H1 (cell line): Measurements from ENCODE around the gene NXPH2. TPM values are rescaled to one million over a fixed set of nuclear protein-coding genes. Genes with fewer than 3 reads are reported as not detected.

Source experiments
- CTCF ChIA-PET: fragments of 300-600 bp; sonication (Branson Sonifier 250); formaldehyde crosslinking; loops from one replicate; lab custom pipeline; 2021; ENCODE audit not compliant: partially characterized antibody; lab: Charles Lee
- POLR2A ChIA-PET: fragments of 300-600 bp; sonication (Branson Sonifier 250); formaldehyde crosslinking; loops from one replicate; lab custom pipeline; 2021; ENCODE audit warnings: inconsistent platforms; ENCODE audit not compliant: partially characterized antibody; lab: Charles Lee
- DNase-seq, 2 experiments: peaks; one replicate each; pipeline versions ENCODE4 v3.0.0 to v3.0.0-alpha.2; 2010 to 2022; ENCODE audit warnings: low spot score in 2 of 2, low read depth in 1 of 2, mixed read lengths in 1 of 2
- FAIRE-seq: peaks from 2 replicates; lab custom pipeline; 2011; peaks lifted over from hg19 to GRCh38; lab: Jason Lieb, UNC
- H2AFZ ChIP-seq: 2 replicates; pipeline ENCODE4 v1.8.1; 2012; ENCODE audit warnings: low read length, inconsistent platforms
- H2AK5ac ChIP-seq: 2 replicates; pipeline ENCODE4 v1.6.1; 2013; ENCODE audit warnings: low read depth, low read length
- H2BK120ac ChIP-seq: replicated peaks from 2 replicates; pipeline ENCODE3; 2013; ENCODE audit warnings: low read depth, low read length, inconsistent platforms
- H2BK12ac ChIP-seq: 2 replicates; pipeline ENCODE4 v1.6.1; 2013; ENCODE audit warnings: low read depth, low read length
- H2BK15ac ChIP-seq: 2 replicates; pipeline ENCODE4 v1.6.1; 2013; ENCODE audit warnings: low read length
- H2BK20ac ChIP-seq: 2 replicates; pipeline ENCODE4 v1.6.1; 2013; ENCODE audit warnings: low read length
- H2BK5ac ChIP-seq: 2 replicates; pipeline ENCODE4 v1.6.1; 2013; ENCODE audit warnings: low read depth, low read length
- H3K14ac ChIP-seq: 2 replicates; pipeline ENCODE4 v1.6.1; 2013; ENCODE audit warnings: inconsistent platforms; ENCODE audit not compliant: insufficient read length
- H3K18ac ChIP-seq: 2 replicates; pipeline ENCODE4 v1.6.1; 2013; ENCODE audit warnings: low read length; ENCODE audit errors: extremely low read depth
- H3K23ac ChIP-seq: 2 replicates; pipeline ENCODE4 v1.6.1; 2013; ENCODE audit warnings: inconsistent platforms; ENCODE audit not compliant: insufficient read length
- H3K23me2 ChIP-seq: 2 replicates; pipeline ENCODE4 v1.6.1; 2013; ENCODE audit warnings: low read depth, low read length
- H3K27ac ChIP-seq: 2 replicates; pipeline ENCODE4 v1.6.1; 2011; ENCODE audit warnings: low read depth, low read length, inconsistent platforms
- H3K27me3 ChIP-seq, 4 experiments: replicated peaks in 1 of 4; 1 replicate in 1 of 4; 2 replicates in 3 of 4; pipeline versions ENCODE4 v1.6.1 to v1.8.1; 2011 to 2013; ENCODE audit warnings: low read length in 3 of 4, mild to moderate bottlenecking in 3 of 4, inconsistent platforms in 2 of 4, mixed read lengths in 2 of 4, moderate library complexity in 1 of 4; ENCODE audit not compliant: control insufficient read depth in 3 of 4, insufficient read depth in 3 of 4; ENCODE audit errors: extremely low read depth in 1 of 4
- H3K36me3 ChIP-seq, 4 experiments: 2 replicates each; pipeline versions ENCODE4 v1.6.1 to v1.8.1; 2011 to 2013; ENCODE audit warnings: mild to moderate bottlenecking in 4 of 4, low read length in 3 of 4, moderate library complexity in 2 of 4, control low read depth in 1 of 4, inconsistent platforms in 1 of 4; ENCODE audit not compliant: insufficient read depth in 4 of 4, control insufficient read depth in 2 of 4
- H3K4ac ChIP-seq: replicated peaks from 2 replicates; pipeline ENCODE3; 2013; ENCODE audit warnings: low read length, low read depth, mixed read lengths, inconsistent platforms; ENCODE audit not compliant: insufficient read length
- H3K4me1 ChIP-seq, 4 experiments: replicated peaks in 1 of 4; 1 replicate in 1 of 4; 2 replicates in 3 of 4; pipeline versions ENCODE4 v1.6.1 to v1.8.1; 2011 to 2013; ENCODE audit warnings: low read length in 3 of 4, inconsistent platforms in 2 of 4, mixed read lengths in 1 of 4; ENCODE audit not compliant: insufficient read depth in 4 of 4, control insufficient read depth in 3 of 4
- H3K4me2 ChIP-seq, 2 experiments: 2 replicates each; pipeline versions ENCODE4 v1.6.1 to v1.8.1; 2011 to 2013; ENCODE audit warnings: low read depth in 2 of 2, low read length in 2 of 2, control low read depth in 1 of 2, inconsistent platforms in 1 of 2, mild to moderate bottlenecking in 1 of 2; ENCODE audit not compliant: insufficient read depth in 1 of 2
- H3K4me3 ChIP-seq, 4 experiments: fragments of 200-600, 300-600 bp in 1 of 4; sonication (generic), shearing (Covaris generic), sonication (Bioruptor Twin) in 1 of 4; 2 replicates each; pipeline versions ENCODE4 v1.5.1 to v1.8.1; 2011 to 2016; ENCODE audit warnings: low read length in 4 of 4, low read depth in 3 of 4, control low read depth in 2 of 4, inconsistent platforms in 2 of 4, mild to moderate bottlenecking in 2 of 4, mixed read lengths in 1 of 4, moderate library complexity in 1 of 4; ENCODE audit not compliant: insufficient read depth in 2 of 4; ENCODE audit errors: extremely low read depth in 1 of 4
- H3K56ac ChIP-seq: replicated peaks from 2 replicates; pipeline ENCODE3; 2013; ENCODE audit warnings: low read depth, mild to moderate bottlenecking, mixed read lengths, low read length, inconsistent platforms; ENCODE audit not compliant: insufficient read length
- H3K79me1 ChIP-seq: 2 replicates; pipeline ENCODE4 v1.6.1; 2013; ENCODE audit warnings: low read depth, low read length, control low read depth
- H3K79me2 ChIP-seq, 2 experiments: 2 replicates each; pipeline versions ENCODE4 v1.6.1 to v1.8.1; 2012 to 2013; ENCODE audit warnings: low read length in 2 of 2, mild to moderate bottlenecking in 2 of 2, inconsistent platforms in 1 of 2; ENCODE audit not compliant: insufficient read depth in 2 of 2, control insufficient read depth in 1 of 2
- H3K9ac ChIP-seq, 4 experiments: replicated peaks in 1 of 4; 1 replicate in 1 of 4; 2 replicates in 3 of 4; pipeline versions ENCODE4 v1.6.1 to v1.8.1; 2011 to 2013; ENCODE audit warnings: low read depth in 3 of 4, low read length in 3 of 4, control low read depth in 2 of 4, mild to moderate bottlenecking in 2 of 4, moderate library complexity in 2 of 4, inconsistent platforms in 1 of 4; ENCODE audit errors: extremely low read depth in 1 of 4
- H3K9me3 ChIP-seq, 2 experiments: 2 replicates each; pipeline versions ENCODE4 v1.6.1 to v1.8.1; 2012 to 2013; ENCODE audit warnings: mild to moderate bottlenecking in 2 of 2, moderate library complexity in 2 of 2, control low read depth in 1 of 2, inconsistent platforms in 1 of 2, low read depth in 1 of 2, low read length in 1 of 2, mixed read lengths in 1 of 2; ENCODE audit not compliant: insufficient read depth in 2 of 2
- H4K20me1 ChIP-seq, 2 experiments: replicated peaks in 1 of 2; 2 replicates each; pipeline versions ENCODE3 to v1.8.1; 2011 to 2013; ENCODE audit warnings: inconsistent platforms in 2 of 2, low read length in 2 of 2, mild to moderate bottlenecking in 1 of 2; ENCODE audit not compliant: insufficient read depth in 2 of 2, control insufficient read depth in 1 of 2
- H4K5ac ChIP-seq: 2 replicates; pipeline ENCODE4 v1.6.1; 2013; ENCODE audit warnings: low read length, low read depth, mixed read lengths, inconsistent platforms; ENCODE audit not compliant: insufficient read length
- H4K8ac ChIP-seq: 2 replicates; pipeline ENCODE4 v1.8.0; 2013; ENCODE audit warnings: mild to moderate bottlenecking, moderate library complexity, low read length, inconsistent platforms; ENCODE audit not compliant: insufficient read depth; ENCODE audit errors: extremely low read depth
- H4K91ac ChIP-seq: replicated peaks from 2 replicates; pipeline ENCODE3; 2013; ENCODE audit warnings: low read length, mixed read lengths, inconsistent platforms; ENCODE audit not compliant: insufficient read length
- BRCA1 ChIP-seq: IDR thresholded peaks from 2 replicates; pipeline ENCODE4 v1.6.1; 2012; ENCODE audit warnings: low read depth, low read length, improper control_type of control experiment
- CBX5 ChIP-seq: fragments of 300-800, 300-1000 bp; sonication (generic); IDR thresholded peaks from 2 replicates; pipeline ENCODE4 v1.7.1; 2016; ENCODE audit warnings: antibody characterized with exemption, low read length, low read depth
- EP300 ChIP-seq, 2 experiments: IDR thresholded peaks; 1 replicate in 1 of 2; 2 replicates in 1 of 2; pipeline ENCODE4 v1.6.1; 2011 to 2012; ENCODE audit warnings: low read depth in 2 of 2, low read length in 2 of 2, mild to moderate bottlenecking in 2 of 2, borderline replicate concordance in 1 of 2, inconsistent platforms in 1 of 2, moderate library complexity in 1 of 2
- GABPA ChIP-seq: IDR thresholded peaks from 2 replicates; pipeline ENCODE4 v1.6.1; 2011; ENCODE audit warnings: mild to moderate bottlenecking, low read length, moderate library complexity, borderline replicate concordance; ENCODE audit not compliant: insufficient read depth
- JUND ChIP-seq: IDR thresholded peaks from 2 replicates; pipeline ENCODE4 v1.6.1; 2011; ENCODE audit warnings: mild to moderate bottlenecking, improper control_type of control experiment, low read length
- KDM1A ChIP-seq: fragments of 200-600, 300-600 bp; sonication (generic); IDR thresholded peaks from 2 replicates; pipeline ENCODE4 v1.7.1; 2016; ENCODE audit warnings: mild to moderate bottlenecking, low read length, borderline replicate concordance
- RBBP5 ChIP-seq: IDR thresholded peaks from 2 replicates; pipeline ENCODE4 v1.7.1; 2012; ENCODE audit warnings: low read depth, mild to moderate bottlenecking, inconsistent platforms, low read length, moderate library complexity, borderline replicate concordance
- SAP30 ChIP-seq: fragments of 300-600 bp; sonication (generic); IDR thresholded peaks from 2 replicates; pipeline ENCODE4 v1.7.1; 2012; ENCODE audit warnings: low read length, moderate library complexity, mild to moderate bottlenecking, inconsistent platforms; ENCODE audit not compliant: insufficient read depth, insufficient replicate concordance
- WGBS, 2 experiments: shearing (Covaris generic) in 1 of 2; methylation state at CpG; one replicate each; pipeline versions ENCODE4 v1.1.6 to v1.1.7; 2013 to 2015; ENCODE audit warnings: low lambda C conversion rate in 2 of 2, mixed read lengths in 2 of 2, inconsistent platforms in 1 of 2, low coverage in 1 of 2, missing lambda C conversion rate in 1 of 2; ENCODE audit not compliant: insufficient replicate concordance in 2 of 2, insufficient coverage in 1 of 2, insufficient read length in 1 of 2; ENCODE audit errors: extremely low coverage in 1 of 2, missing lambda C conversion rate in 1 of 2; 5-methylcytosine and 5-hydroxymethylcytosine counted together
- polyA plus RNA-seq, 7 experiments: library from polyadenylated mRNA; depleted of rRNA in 3 of 7; stranded (reverse) in 5 of 7; unstranded in 2 of 7; fragments of >200 nt in 5 of 7; fragments of 200-250 nt in 2 of 7; gene quantifications; 1 replicate in 5 of 7; 2 replicates in 1 of 7; 4 replicates in 1 of 7; pipeline versions ENCODE4 v1.2.1 to v1.2.3, GENCODE V29; 2011 to 2013; ENCODE audit warnings: missing spikeins in 2 of 7, mixed read lengths in 2 of 7
- total RNA-seq: library from RNA; stranded (reverse); fragmentation: NEBNext Ultra II Directional; extraction: Animal tissue kit (Norgen Biotek cat#: 25700); gene quantifications from 2 replicates; pipeline ENCODE4 v1.2.1, GENCODE V29; 2021
- TF ChIP-seq, protein P1 (sequence below), 3 experiments: IDR thresholded peaks; 1 replicate in 2 of 3; 2 replicates in 1 of 3; pipeline versions ENCODE4 v1.5.1 to v1.6.1; 2011; ENCODE audit warnings: low read length in 3 of 3, mild to moderate bottlenecking in 3 of 3, inconsistent platforms in 2 of 3, low read depth in 1 of 3, moderate library complexity in 1 of 3; ENCODE audit not compliant: insufficient read depth in 1 of 3; ENCODE audit errors: control extremely low read depth in 1 of 3

NXPH2 gene
- total and polyA plus RNA-seq, 2 of the 8 experiments (the other 6 are each of a cell fraction or from before 2014, with no cell fraction given) = 1.9 to 6.9 TPM

DNA sequence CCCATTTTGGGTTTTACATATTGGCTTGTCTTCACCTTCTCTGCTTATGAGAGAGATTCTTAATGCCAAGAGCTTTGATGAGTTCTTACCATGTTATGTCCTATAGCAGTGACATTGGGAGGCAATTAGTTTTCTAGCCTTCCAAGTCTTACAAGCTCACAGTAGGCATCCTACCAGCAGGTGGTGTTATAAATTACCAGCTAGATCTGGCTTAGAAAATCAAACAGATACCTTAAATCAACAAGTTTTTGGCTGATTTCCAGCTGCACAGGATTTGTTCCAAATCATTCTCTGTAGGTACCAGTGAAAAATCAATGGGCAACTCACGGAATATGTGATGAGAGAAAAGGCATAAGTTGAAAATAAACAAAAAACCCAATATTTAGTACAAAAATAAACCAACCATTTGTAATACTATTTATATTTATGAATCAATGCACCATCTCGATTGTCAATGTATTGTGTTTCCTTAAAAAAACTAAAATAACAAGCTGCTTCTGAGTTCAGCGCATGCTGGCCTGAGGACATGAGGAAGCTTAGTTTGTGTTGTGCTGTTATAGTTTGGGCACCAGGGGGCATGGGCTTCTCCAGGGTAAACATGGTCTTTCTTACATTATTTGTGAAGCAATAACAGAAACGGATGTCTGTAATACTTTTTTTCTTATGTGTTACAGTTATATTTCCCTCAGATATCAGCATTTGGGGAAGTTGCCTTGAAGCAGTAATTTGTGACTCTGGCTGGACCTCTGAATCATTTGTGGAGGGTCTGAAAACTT, 34.1 kb upstream of the NXPH2 start:
- Histone ChIP-seq H2AFZ (peak overlapping the region; percentile 50; the same call in 1 of the 2 replicates), H2BK120ac (no peak overlapping the region), H3K4me1 (peaks cover 0 to 4% (median 0%) of the 10 kb centered on the region in 4 experiments; a peak in 2 of 7 replicates), H4K5ac (no peak overlapping the region), H4K8ac (no peak overlapping the region), H2BK5ac (no peak overlapping the region), H2BK20ac (no peak overlapping the region), H4K91ac (no peak overlapping the region), H3K27ac (no peak overlapping the region), H4K20me1 (no peaks in the 10 kb centered on the region), H3K56ac (no peak overlapping the region), H2BK12ac (no peak overlapping the region), H3K79me1 (no peaks in the 10 kb centered on the region), H3K23me2 (no peaks in the 10 kb centered on the region), H3K36me3 (no peaks in the 10 kb centered on the region), H3K4me3 (no peak overlapping the region), H3K4me2 (no peak overlapping the region), H2BK15ac (no peak overlapping the region), H3K14ac (no peak overlapping the region), H3K79me2 (no peaks in the 10 kb centered on the region), H3K9ac (no peak overlapping the region), H3K23ac (no peak overlapping the region), H3K9me3 (no peaks in the 10 kb centered on the region), H3K27me3 (no peaks in the 10 kb centered on the region), H3K18ac (no peak overlapping the region), H2AK5ac (no peak overlapping the region), H3K4ac (no peak overlapping the region)
- 81% methylated on average over 4 of the region's 4 CpGs; no CpG with 5 or more reads in 1 of the 2 experiments for WGBS, 2 experiments
- DNase-seq (no peak), FAIRE-seq (peak; percentile 90)
- CTCF ChIA-PET = interaction anchor here (0.7 to 3.3 kb wide), 33 partner anchors 9 to 914 kb away, joined by 3 to 27 read pairs (median 4); partner anchors contain the start of gene SPOPL
- POLR2A ChIA-PET = no interaction called here
- TF ChIP-seq EP300 (IDR thresholded peaks at IDR 0.05; ENCODE audit: borderline replicate concordance in 1 of 2, low read depth in 2 of 2, low read length in 2 of 2) = no peak
- TF ChIP-seq KDM1A = no peak
- no peak for TF ChIP-seq BRCA1
- no peak for TF ChIP-seq RBBP5
- TF ChIP-seq, protein P1, sequence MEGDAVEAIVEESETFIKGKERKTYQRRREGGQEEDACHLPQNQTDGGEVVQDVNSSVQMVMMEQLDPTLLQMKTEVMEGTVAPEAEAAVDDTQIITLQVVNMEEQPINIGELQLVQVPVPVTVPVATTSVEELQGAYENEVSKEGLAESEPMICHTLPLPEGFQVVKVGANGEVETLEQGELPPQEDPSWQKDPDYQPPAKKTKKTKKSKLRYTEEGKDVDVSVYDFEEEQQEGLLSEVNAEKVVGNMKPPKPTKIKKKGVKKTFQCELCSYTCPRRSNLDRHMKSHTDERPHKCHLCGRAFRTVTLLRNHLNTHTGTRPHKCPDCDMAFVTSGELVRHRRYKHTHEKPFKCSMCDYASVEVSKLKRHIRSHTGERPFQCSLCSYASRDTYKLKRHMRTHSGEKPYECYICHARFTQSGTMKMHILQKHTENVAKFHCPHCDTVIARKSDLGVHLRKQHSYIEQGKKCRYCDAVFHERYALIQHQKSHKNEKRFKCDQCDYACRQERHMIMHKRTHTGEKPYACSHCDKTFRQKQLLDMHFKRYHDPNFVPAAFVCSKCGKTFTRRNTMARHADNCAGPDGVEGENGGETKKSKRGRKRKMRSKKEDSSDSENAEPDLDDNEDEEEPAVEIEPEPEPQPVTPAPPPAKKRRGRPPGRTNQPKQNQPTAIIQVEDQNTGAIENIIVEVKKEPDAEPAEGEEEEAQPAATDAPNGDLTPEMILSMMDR (IDR thresholded peaks at IDR 0.05; ENCODE audit: control extremely low read depth in 1 of 3, insufficient read depth in 1 of 3, low read depth in 1 of 3, low read length in 3 of 3) = peak in 2 of 3 experiments; percentile 48 to 70; a peak in 3 of 4 replicates
- TF ChIP-seq CBX5 = no peak
- no peak for TF ChIP-seq GABPA
- no peak for TF ChIP-seq SAP30
- TF ChIP-seq JUND = no peak
